Mucosa of descending colon (tissue), 3 donors: ENCODE results near the gene SYT12. TPM values are rescaled to one million over a fixed set of nuclear protein-coding genes. Genes with fewer than 3 reads are reported as not detected.

Source experiments
- ATAC-seq: fragments of 200-7000 bp; cut with Tn5 transposase; one replicate; pipeline ENCODE4 v1.9.1; 2020; ENCODE audit warnings: mild to moderate bottlenecking, moderate library complexity
- DNase-seq, 3 donors: peaks; one replicate each; pipeline ENCODE4 v3.0.0-alpha.2; 2020
- H3K36me3 ChIP-seq: fragments of 200-600 bp; one replicate; pipeline ENCODE4 v1.8.0; 2021; ENCODE audit warnings: low read depth, mild to moderate bottlenecking
- H3K4me1 ChIP-seq: fragments of 200-600 bp; one replicate; pipeline ENCODE4 v1.8.0; 2021; ENCODE audit warnings: low read depth, mild to moderate bottlenecking
- H3K4me3 ChIP-seq: fragments of 200-600 bp; one replicate; pipeline ENCODE4 v1.8.0; 2021; ENCODE audit warnings: mild to moderate bottlenecking
- H3K9me3 ChIP-seq: fragments of 200-600 bp; one replicate; pipeline ENCODE4 v1.8.0; 2021; ENCODE audit warnings: mild to moderate bottlenecking
- CTCF ChIP-seq: fragments of 200-600 bp; IDR thresholded peaks from one replicate; pipeline ENCODE4 v1.8.0; 2022; ENCODE audit warnings: antibody characterized with exemption, mild to moderate bottlenecking
- intact Hi-C, 2 donors: fragments of 100-400 bp; cut with DNase I in 1 of 2; cut with micrococcal nuclease in 1 of 2; formaldehyde crosslinking; loops; one replicate each; pipeline versions ENCODE4 v1.11.0 to v1.11.1; 2022; cut with DNase I, micrococcal nuclease
- total RNA-seq, 3 donors: library from RNA; stranded (reverse); fragmentation: NEBNext Ultra II Directional in 2 of 3; extraction: Animal tissue kit (Norgen Biotek cat#: 25700) in 2 of 3; gene quantifications; one replicate each; pipeline versions ENCODE4 v1.2.1 to v1.2.4, GENCODE V29; 2021 to 2023
- donor health status: DM: no; HTN: no; CAD: no; lungs with moderate emphysema.
- donor health status: DM: no; HTN: no; CAD: no.
- donor health status: DM: no; HTN: yes; CAD: no.

The SYT12 gene
- total RNA-seq, 3 donors from 2014 or later = 0.09 TPM; not detected in 2

- no peaks in the 10 kb centered on the region for H3K9me3 ChIP-seq
- DNase-seq (no peak), ATAC-seq (no peak)
- no peaks in the 10 kb centered on the region for H3K4me1 ChIP-seq
- no peaks in the 10 kb centered on the region for H3K36me3 ChIP-seq
- TF ChIP-seq CTCF = no peak
- H3K4me3 ChIP-seq = no peak overlapping the region
- intact Hi-C loops = no loop called here
Observed at GRCh38 chr11:67010296-67010905, 12.5 kb upstream of the SYT12 start.

DNA sequence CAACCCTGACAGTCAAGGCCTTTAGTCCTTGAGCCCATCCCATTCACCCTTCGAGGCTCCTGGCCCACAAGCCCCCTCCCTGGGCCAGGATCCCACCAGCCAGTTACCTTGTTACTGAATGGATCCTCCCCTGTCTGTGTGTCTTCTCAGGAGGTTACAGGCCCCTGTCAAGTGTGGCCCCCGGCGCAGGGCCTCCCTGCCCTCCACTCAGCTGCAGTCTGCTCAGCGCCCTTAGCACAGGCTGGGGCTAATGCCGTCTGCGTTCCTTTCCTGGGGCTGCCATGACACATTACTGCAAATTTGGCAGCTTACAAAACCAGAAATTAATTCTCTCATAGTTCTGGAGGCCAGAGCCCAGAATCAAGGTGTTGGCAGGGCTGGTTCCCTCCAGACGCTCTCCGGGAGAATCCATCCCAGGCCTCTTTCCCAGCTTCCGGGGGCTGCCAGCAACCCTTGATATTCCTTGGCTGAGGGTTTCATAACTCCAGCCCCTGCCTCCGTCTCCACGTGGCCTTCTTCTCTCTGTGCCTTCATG is 9.4 kb upstream of the SYT12 start:
- H3K9me3 ChIP-seq = no peaks in the 10 kb centered on the region
- ATAC-seq (no peak), DNase-seq (no peak)
- no peak overlapping the region for H3K4me3 ChIP-seq
- TF ChIP-seq CTCF = no peak
- intact Hi-C loops = no loop called here
- no peaks in the 10 kb centered on the region for H3K4me1 ChIP-seq
- no peaks in the 10 kb centered on the region for H3K36me3 ChIP-seq

GRCh38 chr11:67014343-67014742 is 8.6 kb upstream of the SYT12 start:
- Histone ChIP-seq H3K36me3 (no peaks in the 10 kb centered on the region), H3K4me1 (no peaks in the 10 kb centered on the region), H3K4me3 (no peak overlapping the region), H3K9me3 (no peaks in the 10 kb centered on the region)
- DNase-seq (no peak), ATAC-seq (no peak)
- intact Hi-C loops = no loop called here
- TF ChIP-seq CTCF = no peak

GRCh38 chr11:67015048-67015447 is 7.9 kb upstream of the SYT12 start:
- Histone ChIP-seq H3K9me3 (no peaks in the 10 kb centered on the region), H3K4me3 (no peak overlapping the region), H3K4me1 (no peaks in the 10 kb centered on the region), H3K36me3 (no peaks in the 10 kb centered on the region)
- ATAC-seq (no peak), DNase-seq (no peak)
- no peak for TF ChIP-seq CTCF
- intact Hi-C loops = no loop called here

DNA sequence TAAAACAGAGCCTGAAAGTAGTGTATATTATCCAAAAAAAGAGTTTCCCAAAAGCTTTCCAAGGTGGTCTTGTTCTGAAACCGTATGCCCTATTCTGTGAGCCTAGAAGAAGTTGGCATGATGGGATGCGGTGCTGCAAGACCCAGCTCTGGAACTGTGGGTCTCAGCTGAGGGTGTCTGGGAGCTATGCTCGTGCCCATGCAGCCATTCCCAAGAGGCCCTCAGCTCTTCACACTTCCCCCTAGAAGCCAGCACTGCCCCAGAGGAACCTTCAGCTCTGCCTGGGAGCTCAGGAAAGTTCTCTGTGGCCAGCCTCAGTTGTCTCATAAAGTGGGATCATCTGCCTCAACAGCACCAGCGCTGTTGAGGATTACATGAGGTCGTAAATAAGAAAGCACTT is 6.4 kb upstream of the SYT12 start:
- intact Hi-C loops = no loop called here

More for the DNA sequence above, 6.4 kb upstream of the SYT12 start:
- H3K9me3 ChIP-seq = no peaks in the 10 kb centered on the region
- no peaks in the 10 kb centered on the region for H3K36me3 ChIP-seq
- TF ChIP-seq CTCF = no peak
- no peak for ATAC-seq
- H3K4me1 ChIP-seq = no peaks in the 10 kb centered on the region
- no peak for DNase-seq
- H3K4me3 ChIP-seq = no peak overlapping the region
